ENCODE data around the gene KLHL17.
A peak's percentile ranks its signal among the peaks of the same experiment; 100 is the strongest.

Gene KLHL17

GRCh38 chr1:962381-963300, 2.3 kb downstream of the KLHL17 start:
- ATAC-seq (no peak), DNase-seq (no peak)
- no peak overlapping the region for H3K27ac Mint-ChIP-seq
- H3K4me1 Mint-ChIP-seq = peaks cover 26% of the 10 kb centered on the region
- H3K9me3 Mint-ChIP-seq = no peaks in the 10 kb centered on the region
- H3K36me3 Mint-ChIP-seq (ENCODE audit: low read depth) = peaks cover 6% of the 10 kb centered on the region
- no peaks in the 10 kb centered on the region for H3K27me3 Mint-ChIP-seq
- H3K4me3 Mint-ChIP-seq = peak overlapping the region; percentile 61

- no peak overlapping the region for H3K27ac Mint-ChIP-seq
- peaks cover 5% of the 10 kb centered on the region for H3K36me3 Mint-ChIP-seq (ENCODE audit: low read depth)
- DNase-seq (no peak), ATAC-seq (no peak)
- H3K27me3 Mint-ChIP-seq = peaks cover 1% of the 10 kb centered on the region
- peaks cover 22% of the 10 kb centered on the region for H3K4me1 Mint-ChIP-seq
- no peak overlapping the region for H3K4me3 Mint-ChIP-seq
- H3K9me3 Mint-ChIP-seq = no peaks in the 10 kb centered on the region
Measured at GRCh38 chr1:963301-963651, 2.9 kb downstream of the KLHL17 start.

DNA sequence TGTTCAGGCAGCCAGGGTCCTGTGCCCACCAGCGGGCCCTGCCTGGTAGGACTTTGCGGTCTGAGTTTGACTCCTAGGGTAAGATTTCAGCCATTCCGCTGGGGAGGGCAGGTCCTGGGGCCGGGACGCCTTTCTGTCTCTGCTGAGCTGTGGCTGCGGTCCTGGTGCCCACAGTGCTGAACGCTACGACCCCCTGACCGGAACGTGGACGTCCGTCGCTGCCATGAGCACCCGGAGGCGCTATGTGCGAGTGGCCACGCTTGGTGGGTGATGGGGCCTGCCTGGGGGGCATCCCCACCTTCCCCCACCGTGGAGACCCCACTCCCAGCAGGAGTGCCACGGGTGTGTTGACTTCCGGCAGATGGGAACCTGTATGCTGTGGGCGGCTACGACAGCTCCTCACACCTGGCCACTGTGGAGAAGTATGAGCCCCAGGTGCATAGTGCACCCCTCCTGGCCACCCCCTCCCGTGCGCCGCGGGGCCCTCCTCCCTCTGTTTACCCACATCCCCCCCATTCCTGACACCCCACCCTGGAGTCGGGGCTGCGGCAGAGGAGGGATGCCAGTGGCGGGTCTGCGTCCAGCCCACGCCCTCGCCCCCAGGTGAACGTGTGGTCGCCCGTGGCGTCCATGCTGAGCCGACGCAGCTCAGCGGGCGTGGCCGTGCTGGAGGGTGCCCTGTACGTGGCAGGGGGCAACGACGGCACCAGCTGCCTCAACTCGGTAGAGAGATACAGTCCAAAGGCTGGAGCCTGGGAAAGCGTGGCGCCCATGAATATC, 3.6 kb downstream of the KLHL17 start:
- Mint-ChIP-seq H3K9me3 (no peaks in the 10 kb centered on the region), H3K27ac (no peak overlapping the region), H3K4me3 (no peak overlapping the region), H3K4me1 (peaks cover 18% of the 10 kb centered on the region), H3K27me3 (peaks cover 5% of the 10 kb centered on the region), H3K36me3 (ENCODE audit: low read depth) (peaks cover 1% of the 10 kb centered on the region)
- DNase-seq = no peak
- no peak for ATAC-seq

DNA sequence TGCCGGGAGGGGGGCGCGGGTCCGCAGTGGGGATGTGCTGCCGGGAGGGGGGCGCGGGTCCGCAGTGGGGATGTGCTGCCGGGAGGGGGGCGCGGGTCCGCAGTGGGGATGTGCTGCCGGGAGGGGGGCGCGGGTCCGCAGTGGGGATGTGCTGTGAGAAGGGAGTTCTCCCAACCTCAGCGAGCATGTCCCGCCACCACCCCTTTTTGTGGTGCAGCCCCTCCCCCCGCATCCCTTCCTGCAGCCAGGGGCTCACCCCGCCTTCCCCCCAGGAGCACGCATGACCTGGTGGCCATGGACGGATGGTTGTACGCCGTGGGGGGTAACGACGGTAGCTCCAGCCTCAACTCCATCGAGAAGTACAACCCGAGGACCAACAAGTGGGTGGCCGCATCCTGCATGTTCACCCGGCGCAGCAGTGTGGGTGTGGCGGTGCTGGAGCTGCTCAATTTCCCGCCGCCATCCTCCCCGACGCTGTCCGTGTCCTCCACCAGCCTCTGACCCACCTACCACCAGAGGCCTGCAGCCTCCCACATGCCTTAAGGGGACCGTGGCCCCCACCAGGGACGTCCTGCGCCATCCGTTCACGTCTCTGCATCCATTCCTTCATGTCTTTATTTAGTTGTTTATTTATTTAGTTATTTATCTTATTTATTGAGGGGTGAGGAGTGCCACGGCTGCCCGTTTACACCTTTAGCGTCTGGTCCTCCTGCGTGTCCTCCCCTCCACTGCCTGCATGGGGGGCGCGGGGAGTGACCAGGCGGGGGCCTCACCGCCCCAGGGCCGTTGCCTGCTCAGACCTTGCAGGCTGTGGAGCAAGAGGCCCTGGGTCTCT, 4.5 kb downstream of the KLHL17 start:
- Mint-ChIP-seq H3K9me3 (no peaks in the 10 kb centered on the region), H3K4me1 (peaks cover 16% of the 10 kb centered on the region), H3K27me3 (peaks cover 11% of the 10 kb centered on the region), H3K4me3 (no peak overlapping the region), H3K36me3 (ENCODE audit: low read depth) (peaks cover 2% of the 10 kb centered on the region), H3K27ac (no peak overlapping the region)
- DNase-seq = no peak
- no peak for ATAC-seq

- no peak overlapping the region for H3K27ac Mint-ChIP-seq
- peaks cover 2% of the 10 kb centered on the region for H3K36me3 Mint-ChIP-seq (ENCODE audit: low read depth)
- peaks cover 16% of the 10 kb centered on the region for H3K4me1 Mint-ChIP-seq
- DNase-seq = no peak
- peaks cover 11% of the 10 kb centered on the region for H3K27me3 Mint-ChIP-seq
- peak overlapping the region; percentile 32 for H3K4me3 Mint-ChIP-seq
- H3K9me3 Mint-ChIP-seq = no peaks in the 10 kb centered on the region
- ATAC-seq = no peak
Measured at GRCh38 chr1:965526-966134, 5.2 kb downstream of the KLHL17 start.

DNA sequence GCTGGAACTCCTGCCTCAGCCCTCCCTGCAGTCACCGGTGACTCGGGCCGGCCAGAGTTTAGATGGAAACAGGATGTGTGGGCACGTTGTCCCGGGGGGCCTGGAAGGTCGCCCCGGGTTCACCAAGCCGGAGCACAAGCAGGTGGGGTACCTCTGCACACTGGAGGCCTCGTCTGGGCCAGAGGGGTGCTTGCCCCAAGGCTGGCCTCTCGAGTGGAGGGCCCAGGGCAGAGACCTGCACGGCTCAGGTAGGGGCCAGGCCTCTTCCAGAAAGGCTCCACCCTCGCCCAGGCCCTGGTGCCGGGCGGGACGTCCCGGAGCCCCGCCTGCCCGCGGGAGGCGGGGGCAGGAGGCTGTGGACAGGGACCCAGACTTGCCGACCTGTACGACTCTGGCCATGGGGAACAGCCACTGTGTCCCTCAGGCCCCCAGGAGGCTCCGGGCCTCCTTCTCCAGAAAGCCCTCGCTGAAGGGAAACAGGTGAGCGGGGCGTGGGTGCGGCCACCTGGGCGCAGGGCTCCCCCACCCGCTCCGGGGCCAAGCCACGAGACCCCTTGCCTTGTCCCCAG, 5.8 kb downstream of the KLHL17 start, which contains the start of gene PLEKHN1:
TSS of gene PLEKHN1 (plus strand) at position 348 of the 569 bp plus-strand sequence. CDS start at position 398, 50 bp downstream.
- DNase-seq = peak; percentile 63
- Mint-ChIP-seq H3K27ac (peak within 1 kb of the TSS; percentile 39), H3K4me3 (peak within 1 kb of the TSS; percentile 72), H3K4me1 (peaks cover 16% of the 10 kb centered on the region), H3K9me3 (no peaks in the 10 kb centered on the region), H3K27me3 (peaks cover 11% of the 10 kb centered on the region), H3K36me3 (ENCODE audit: low read depth) (peaks cover 2% of the 10 kb centered on the region)
- peak; percentile 60 for ATAC-seq

GRCh38 chr1:966704-967300, 6.4 kb downstream of the KLHL17 start:
- no peaks in the 10 kb centered on the region for H3K9me3 Mint-ChIP-seq
- peak overlapping the region; percentile 39 for H3K27ac Mint-ChIP-seq
- peak; percentile 90 for DNase-seq
- peak; percentile 83 for ATAC-seq
- peaks cover 11% of the 10 kb centered on the region for H3K27me3 Mint-ChIP-seq
- H3K36me3 Mint-ChIP-seq (ENCODE audit: low read depth) = peaks cover 2% of the 10 kb centered on the region
- peaks cover 14% of the 10 kb centered on the region for H3K4me1 Mint-ChIP-seq
- peak overlapping the region; percentile 72 for H3K4me3 Mint-ChIP-seq

- no peak for ATAC-seq
- Mint-ChIP-seq H3K27ac (no peak overlapping the region), H3K4me1 (peaks cover 14% of the 10 kb centered on the region), H3K9me3 (no peaks in the 10 kb centered on the region), H3K4me3 (no peak overlapping the region), H3K27me3 (peaks cover 11% of the 10 kb centered on the region), H3K36me3 (ENCODE audit: low read depth) (peaks cover 2% of the 10 kb centered on the region)
- DNase-seq = no peak
Measured at GRCh38 chr1:967466-968343, 7.3 kb downstream of the KLHL17 start.

- Mint-ChIP-seq H3K4me1 (peaks cover 14% of the 10 kb centered on the region), H3K4me3 (no peak overlapping the region), H3K36me3 (ENCODE audit: low read depth) (peaks cover 2% of the 10 kb centered on the region), H3K27ac (no peak overlapping the region), H3K27me3 (peaks cover 15% of the 10 kb centered on the region), H3K9me3 (no peaks in the 10 kb centered on the region)
- no peak for ATAC-seq
- DNase-seq = no peak
Measured at GRCh38 chr1:969260-969855, 9.0 kb downstream of the KLHL17 start.

GRCh38 chr1:970242-970972, 10.0 kb downstream of the KLHL17 start:
- Mint-ChIP-seq H3K27ac (no peak overlapping the region), H3K4me1 (peaks cover 13% of the 10 kb centered on the region), H3K4me3 (no peak overlapping the region), H3K9me3 (no peaks in the 10 kb centered on the region), H3K27me3 (peaks cover 21% of the 10 kb centered on the region), H3K36me3 (ENCODE audit: low read depth) (peaks cover 2% of the 10 kb centered on the region)
- DNase-seq = no peak
- no peak for ATAC-seq

GRCh38 chr1:970973-971730, 10.8 kb downstream of the KLHL17 start:
- Mint-ChIP-seq H3K36me3 (ENCODE audit: low read depth) (peaks cover 2% of the 10 kb centered on the region), H3K4me3 (no peak overlapping the region), H3K9me3 (no peaks in the 10 kb centered on the region), H3K27me3 (peaks cover 26% of the 10 kb centered on the region), H3K4me1 (peaks cover 9% of the 10 kb centered on the region), H3K27ac (no peak overlapping the region)
- no peak for DNase-seq
- ATAC-seq = no peak
